ENCODE results near the gene LGSN. TPM values are rescaled to one million over a fixed set of nuclear protein-coding genes. Genes with fewer than 3 reads are reported as not detected.

Gene LGSN
- total and polyA plus RNA-seq, 2 of the 13 experiments (the other 11 are each of a cell fraction or from before 2014, with no cell fraction given): 0.13 to 0.63 TPM

GRCh38 chr6:63353286-63353630 is 33.5 kb upstream of the LGSN start (continued):
- TF ChIP-seq ZNF317 (CRISPR knock-in tag; IDR thresholded peaks at IDR 0.05): no peak
- 0 out of 2 replicates have a peak, but pooled peaks have one; percentile 2 for TF ChIP-seq PAXIP1 (CRISPR knock-in tag; conservative IDR thresholded peaks at IDR 0.05)
- no peak for TF ChIP-seq ZNF841 (CRISPR knock-in tag; IDR thresholded peaks at IDR 0.05; ENCODE audit: borderline replicate concordance)
- TF ChIP-seq ATRX (CRISPR knock-in tag; IDR thresholded peaks at IDR 0.05; ENCODE audit: borderline replicate concordance): no peak
- TF ChIP-seq KLF12 (CRISPR knock-in tag; IDR thresholded peaks at IDR 0.05; ENCODE audit: borderline replicate concordance): no peak
- TF ChIP-seq ZNF572 (CRISPR knock-in tag; IDR thresholded peaks at IDR 0.05): no peak
- TF ChIP-seq MED13 (CRISPR knock-in tag; IDR thresholded peaks at IDR 0.05): no peak
- TF ChIP-seq NR2F2 (IDR thresholded peaks at IDR 0.05; ENCODE audit: borderline replicate concordance, low read depth): no peak
- TF ChIP-seq NCOR1 (IDR thresholded peaks at IDR 0.05; ENCODE audit: borderline replicate concordance, low read length): no peak
- no peak for TF ChIP-seq KAT7 (CRISPR knock-in tag; IDR thresholded peaks at IDR 0.05; ENCODE audit: borderline replicate concordance)
- no peak for TF ChIP-seq KDM2A (CRISPR knock-in tag; IDR thresholded peaks at IDR 0.05; ENCODE audit: borderline replicate concordance, low read depth)
- TF ChIP-seq TRIM22 (IDR thresholded peaks at IDR 0.05): no peak
- TF ChIP-seq, protein P1, sequence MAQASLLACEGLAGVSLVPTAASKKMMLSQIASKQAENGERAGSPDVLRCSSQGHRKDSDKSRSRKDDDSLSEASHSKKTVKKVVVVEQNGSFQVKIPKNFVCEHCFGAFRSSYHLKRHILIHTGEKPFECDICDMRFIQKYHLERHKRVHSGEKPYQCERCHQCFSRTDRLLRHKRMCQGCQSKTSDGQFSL (CRISPR knock-in tag; IDR thresholded peaks at IDR 0.05): no peak
- TF ChIP-seq ZFYVE20 (CRISPR knock-in tag; IDR thresholded peaks at IDR 0.05; ENCODE audit: borderline replicate concordance, low read depth): no peak
- no peak for TF ChIP-seq MAFF (IDR thresholded peaks at IDR 0.05; ENCODE audit: low read depth, low read length)
- no peak for TF ChIP-seq SAP130 (CRISPR knock-in tag; IDR thresholded peaks at IDR 0.05; ENCODE audit: low read depth)
- TF ChIP-seq MIER2 (CRISPR knock-in tag; IDR thresholded peaks at IDR 0.05): no peak
- TF ChIP-seq ZNF782 (CRISPR knock-in tag; IDR thresholded peaks at IDR 0.05; ENCODE audit: borderline replicate concordance): no peak
- 0 out of 2 replicates have a peak, but pooled peaks have one; percentile 4 for TF ChIP-seq MIXL1 (CRISPR knock-in tag; IDR thresholded peaks at IDR 0.05)

Data from HepG2 (cell line).